Mesenchymal stem cell (in vitro differentiated cells and primary cell): ENCODE data around the gene TFAP2D.

Experiments
- DNase-seq: peaks from one replicate; pipeline ENCODE4 v3.0.0-alpha.2; 2013
- H2AFZ ChIP-seq: one replicate; pipeline ENCODE4 v1.6.1; 2013; ENCODE audit warnings: low read depth, mild to moderate bottlenecking, control low read depth, inconsistent platforms, low read length, moderate library complexity
- H2AK5ac ChIP-seq: 2 replicates; pipeline ENCODE4 v1.6.1; 2013; ENCODE audit warnings: low read length, moderate library complexity, mild to moderate bottlenecking, inconsistent platforms; ENCODE audit not compliant: severe bottlenecking
- H2BK120ac ChIP-seq: one replicate; pipeline ENCODE4 v1.6.1; 2013; ENCODE audit warnings: low read depth, mild to moderate bottlenecking, inconsistent platforms, low read length, moderate library complexity
- H2BK12ac ChIP-seq, 2 experiments: one replicate each; pipeline ENCODE4 v1.6.1; 2013; ENCODE audit warnings: inconsistent platforms in 2 of 2, low read length in 2 of 2, mild to moderate bottlenecking in 2 of 2, moderate library complexity in 2 of 2, control low read depth in 1 of 2
- H2BK15ac ChIP-seq: one replicate; pipeline ENCODE4 v1.6.1; 2013; ENCODE audit warnings: mild to moderate bottlenecking, low read depth, inconsistent platforms; ENCODE audit not compliant: poor library complexity, severe bottlenecking
- H2BK5ac ChIP-seq: 2 replicates; pipeline ENCODE4 v1.6.1; 2013; ENCODE audit warnings: low read depth, mild to moderate bottlenecking, low read length, control low read depth, inconsistent platforms; ENCODE audit not compliant: poor library complexity, severe bottlenecking
- H3K14ac ChIP-seq, 2 experiments: one replicate each; pipeline ENCODE4 v1.6.1; 2013; ENCODE audit warnings: inconsistent platforms in 2 of 2, low read length in 2 of 2, control low read depth in 1 of 2, mild to moderate bottlenecking in 1 of 2, moderate library complexity in 1 of 2
- H3K18ac ChIP-seq, 2 experiments: one replicate each; pipeline ENCODE4 v1.6.1; 2013; ENCODE audit warnings: inconsistent platforms in 2 of 2, low read length in 2 of 2, control low read depth in 1 of 2, low read depth in 1 of 2, mild to moderate bottlenecking in 1 of 2
- H3K23ac ChIP-seq, 2 experiments: one replicate each; pipeline ENCODE4 v1.6.1; 2013; ENCODE audit warnings: inconsistent platforms in 2 of 2, low read length in 2 of 2, mild to moderate bottlenecking in 2 of 2, moderate library complexity in 2 of 2, control low read depth in 1 of 2
- H3K27ac ChIP-seq: 2 replicates; pipeline ENCODE4 v1.5.1; 2013; ENCODE audit warnings: mild to moderate bottlenecking, moderate library complexity, low read length, control low read depth, inconsistent platforms; ENCODE audit not compliant: poor library complexity, severe bottlenecking
- H3K27me3 ChIP-seq, 2 experiments: 2 replicates each; pipeline versions ENCODE4 v1.6.1 to v1.7.0; 2013; ENCODE audit warnings: low read length in 2 of 2, mild to moderate bottlenecking in 2 of 2, moderate library complexity in 2 of 2, control low read depth in 1 of 2, inconsistent platforms in 1 of 2; ENCODE audit not compliant: control insufficient read depth in 1 of 2, insufficient read depth in 1 of 2
- H3K36me3 ChIP-seq, 2 experiments: 2 replicates each; pipeline versions ENCODE4 v1.6.1 to v1.7.0; 2013; ENCODE audit warnings: low read length in 2 of 2, control low read depth in 1 of 2, inconsistent platforms in 1 of 2, low read depth in 1 of 2, mild to moderate bottlenecking in 1 of 2; ENCODE audit not compliant: insufficient read depth in 2 of 2, control insufficient read depth in 1 of 2
- H3K4ac ChIP-seq, 2 experiments: one replicate each; pipeline ENCODE4 v1.6.1; 2013; ENCODE audit warnings: inconsistent platforms in 2 of 2, low read length in 2 of 2, mild to moderate bottlenecking in 2 of 2, moderate library complexity in 2 of 2, control low read depth in 1 of 2, low read depth in 1 of 2
- H3K4me1 ChIP-seq: 2 replicates; pipeline ENCODE4 v1.6.1; 2013; ENCODE audit warnings: low read depth, low read length, control low read depth; ENCODE audit not compliant: control insufficient read depth, insufficient read depth
- H3K4me2 ChIP-seq: 2 replicates; pipeline ENCODE4 v1.6.1; 2013; ENCODE audit warnings: low read length, mild to moderate bottlenecking, inconsistent platforms; ENCODE audit not compliant: poor library complexity, severe bottlenecking
- H3K4me3 ChIP-seq, 2 experiments: 2 replicates each; pipeline versions ENCODE4 v1.5.1 to v1.7.0; 2013; ENCODE audit warnings: low read length in 2 of 2, mild to moderate bottlenecking in 2 of 2, control low read depth in 1 of 2, low read depth in 1 of 2; ENCODE audit not compliant: insufficient read depth in 1 of 2
- H3K79me1 ChIP-seq: replicated peaks from 2 replicates; pipeline ENCODE4 v1.6.1; 2013; ENCODE audit warnings: mild to moderate bottlenecking, control low read depth, low read length, inconsistent platforms; ENCODE audit not compliant: poor library complexity, severe bottlenecking
- H3K9ac ChIP-seq: 2 replicates; pipeline ENCODE4 v1.7.0; 2013; ENCODE audit warnings: mild to moderate bottlenecking, low read length, moderate library complexity
- H3K9me3 ChIP-seq: 2 replicates; pipeline ENCODE4 v1.7.0; 2013; ENCODE audit warnings: mild to moderate bottlenecking, low read length; ENCODE audit not compliant: control insufficient read depth
- H4K8ac ChIP-seq: one replicate; pipeline ENCODE4 v1.6.1; 2013; ENCODE audit warnings: inconsistent platforms, mild to moderate bottlenecking, low read length, moderate library complexity
- H4K91ac ChIP-seq: one replicate; pipeline ENCODE4 v1.6.1; 2013; ENCODE audit warnings: mild to moderate bottlenecking, low read length, inconsistent platforms
- WGBS: methylation state at CpG from one replicate; pipeline ENCODE4 v1.1.7; 2013; ENCODE audit warnings: mixed read lengths; 5-methylcytosine and 5-hydroxymethylcytosine counted together

Gene TFAP2D

DNA sequence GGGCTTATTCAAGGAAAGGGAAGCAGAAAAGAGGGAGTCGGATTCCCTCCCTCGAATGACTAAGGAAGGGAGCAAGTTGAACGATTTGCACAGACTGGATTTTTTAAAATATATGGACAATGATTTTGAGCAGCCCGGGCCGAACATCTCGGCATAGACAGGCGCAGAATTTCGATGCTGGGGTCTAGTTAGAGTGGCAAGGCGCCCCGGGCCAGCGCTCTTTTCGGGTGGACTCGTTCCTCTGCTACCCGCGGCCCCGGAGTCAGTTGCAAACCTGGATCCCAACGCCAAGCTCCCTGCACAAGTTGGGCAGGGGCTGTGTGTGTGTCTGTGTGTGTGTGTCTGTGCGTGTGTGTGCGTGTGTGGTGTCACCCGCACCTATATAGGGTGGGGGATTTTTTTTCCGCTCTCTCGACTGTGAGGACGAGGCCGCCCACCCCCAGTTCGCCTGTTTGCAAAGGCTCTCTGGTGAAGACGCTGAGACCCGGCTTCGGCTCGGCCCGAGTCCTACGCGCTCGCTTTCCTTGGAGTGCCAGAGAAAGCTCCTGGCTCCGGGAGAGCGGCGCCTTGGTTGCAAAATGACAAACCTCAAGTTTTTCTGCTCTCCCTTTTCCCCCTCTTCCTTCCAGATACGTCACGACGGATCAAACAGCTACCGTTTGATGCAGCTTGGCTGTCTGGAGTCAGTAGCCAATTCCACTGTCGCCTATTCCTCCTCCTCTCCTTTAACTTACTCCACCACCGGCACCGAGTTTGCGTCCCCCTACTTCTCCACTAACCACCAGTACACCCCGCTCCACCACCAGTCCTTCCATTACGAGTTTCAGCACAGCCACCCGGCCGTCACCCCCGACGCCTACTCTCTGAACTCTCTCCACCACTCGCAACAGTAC is 1.4 kb downstream of the TFAP2D start:
- Histone ChIP-seq H3K36me3 (no peaks in the 10 kb centered on the region), H3K4ac (no peak overlapping the region), H3K4me1 (peaks cover 3% of the 10 kb centered on the region), H3K23ac (no peak overlapping the region), H2AK5ac (no peak overlapping the region), H2BK120ac (no peak overlapping the region), H2BK5ac (no peak overlapping the region), H2BK15ac (no peak overlapping the region), H3K27ac (no peak overlapping the region), H3K79me1 (no peaks in the 10 kb centered on the region), H2BK12ac (no peak overlapping the region), H3K18ac (no peak overlapping the region), H3K9me3 (no peaks in the 10 kb centered on the region), H3K4me2 (no peak overlapping the region), H4K91ac (no peak overlapping the region), H2AFZ (no peak overlapping the region), H4K8ac (no peak overlapping the region), H3K9ac (no peak overlapping the region), H3K27me3 (peaks cover 59 to 86% of the 10 kb centered on the region in 2 experiments), H3K14ac (no peak overlapping the region), H3K4me3 (no peak overlapping the region)
- 2% methylated on average over 49 of the region's 51 CpGs for WGBS
- DNase-seq = no peak

- Histone ChIP-seq H2AFZ (no peak overlapping the region), H3K27ac (no peak overlapping the region), H4K91ac (no peak overlapping the region), H2BK5ac (no peak overlapping the region), H2BK12ac (no peak overlapping the region), H3K36me3 (no peaks in the 10 kb centered on the region), H3K4me3 (no peak overlapping the region), H2AK5ac (no peak overlapping the region), H2BK120ac (no peak overlapping the region), H4K8ac (no peak overlapping the region), H3K79me1 (no peaks in the 10 kb centered on the region), H3K23ac (no peak overlapping the region), H3K4me2 (no peak overlapping the region), H3K9me3 (no peaks in the 10 kb centered on the region), H3K4me1 (peaks cover 3% of the 10 kb centered on the region), H3K18ac (no peak overlapping the region), H3K27me3 (peaks cover 56 to 87% of the 10 kb centered on the region in 2 experiments), H3K4ac (no peak overlapping the region), H2BK15ac (no peak overlapping the region), H3K14ac (no peak overlapping the region), H3K9ac (no peak overlapping the region)
- WGBS = 12% methylated on average over 9 of the region's 14 CpGs
- no peak for DNase-seq
These were observed 3.7 kb downstream of the TFAP2D start for GRCh38 chr6:50716899-50717509.

DNA sequence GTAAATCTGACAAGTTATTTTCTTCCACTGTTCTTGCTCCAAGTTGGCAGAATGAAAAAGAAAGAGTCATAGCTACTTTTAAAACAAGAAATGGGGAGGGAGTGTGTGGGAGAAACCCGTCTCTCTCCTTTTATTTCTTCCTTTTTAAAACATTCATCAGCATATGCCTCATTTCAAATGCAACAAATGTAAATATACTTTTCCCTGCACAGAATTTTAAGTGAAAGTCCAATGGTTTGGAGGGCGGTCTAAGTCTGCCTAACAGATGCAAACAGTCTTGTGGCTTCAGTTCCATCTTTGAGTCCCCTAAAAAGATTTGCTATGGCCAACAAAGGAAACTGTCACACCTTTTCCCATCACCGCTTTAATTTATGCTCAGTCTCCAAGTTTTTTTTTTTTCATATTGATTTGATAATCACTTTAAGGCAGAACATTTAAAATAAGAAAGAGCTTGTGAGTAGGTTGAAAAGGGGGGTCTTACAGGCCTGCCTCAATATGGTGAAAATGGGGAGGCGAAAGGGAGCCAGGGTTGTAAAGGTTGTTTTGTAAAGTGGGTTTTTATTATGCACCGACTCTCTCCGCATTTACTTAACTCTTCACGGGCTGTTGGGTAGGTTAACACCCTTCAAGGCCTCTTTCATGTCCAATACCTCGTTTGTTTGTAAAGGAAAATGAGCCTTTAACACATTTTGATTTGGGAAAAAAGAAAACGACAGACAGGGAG is 4.6 kb downstream of the TFAP2D start:
- Histone ChIP-seq H2BK15ac (no peak overlapping the region), H4K91ac (no peak overlapping the region), H3K27me3 (peaks cover 54 to 87% of the 10 kb centered on the region in 2 experiments), H3K9ac (no peak overlapping the region), H3K23ac (no peak overlapping the region), H3K4me3 (no peak overlapping the region), H3K9me3 (no peaks in the 10 kb centered on the region), H4K8ac (no peak overlapping the region), H2BK120ac (no peak overlapping the region), H2AFZ (no peak overlapping the region), H3K36me3 (no peaks in the 10 kb centered on the region), H3K4ac (no peak overlapping the region), H2BK12ac (no peak overlapping the region), H2BK5ac (no peak overlapping the region), H3K79me1 (no peaks in the 10 kb centered on the region), H3K27ac (no peak overlapping the region), H3K14ac (no peak overlapping the region), H3K4me1 (peaks cover 3% of the 10 kb centered on the region), H3K18ac (no peak overlapping the region), H2AK5ac (no peak overlapping the region), H3K4me2 (no peak overlapping the region)
- DNase-seq = no peak
- WGBS = 2% methylated on average over 2 of the region's 9 CpGs

- Histone ChIP-seq H3K9ac (no peak overlapping the region), H3K36me3 (no peaks in the 10 kb centered on the region), H3K4me3 (no peak overlapping the region), H2BK120ac (no peak overlapping the region), H4K91ac (no peak overlapping the region), H3K23ac (no peak overlapping the region), H3K18ac (no peak overlapping the region), H2BK12ac (no peak overlapping the region), H3K14ac (no peak overlapping the region), H3K79me1 (no peaks in the 10 kb centered on the region), H3K27ac (no peak overlapping the region), H3K9me3 (no peaks in the 10 kb centered on the region), H4K8ac (no peak overlapping the region), H2AFZ (no peak overlapping the region), H3K27me3 (peaks cover 54 to 87% of the 10 kb centered on the region in 2 experiments), H3K4me1 (peaks cover 3% of the 10 kb centered on the region), H3K4me2 (no peak overlapping the region), H2AK5ac (no peak overlapping the region), H2BK5ac (no peak overlapping the region), H2BK15ac (no peak overlapping the region), H3K4ac (no peak overlapping the region)
- WGBS = 100% methylated on average over 1 of the region's 2 CpGs
- DNase-seq = no peak
These were observed 5.2 kb downstream of the TFAP2D start for GRCh38 chr6:50718566-50718965.
